Dermis microvascular lymphatic vessel endothelial cell (primary cell): Measurements from ENCODE around the gene POC1A. TPM values are rescaled to one million over a fixed set of nuclear protein-coding genes. Genes with fewer than 3 reads are reported as not detected.
A peak's percentile ranks its signal among the peaks of the same experiment; 100 is the strongest.

Experiments
- DNase-seq, 2 donors: peaks; one replicate each; pipeline versions ENCODE4 v3.0.0 to v3.0.0-alpha.2; 2010; ENCODE audit warnings: low read depth in 2 of 2
- total RNA-seq: library from RNA; depleted of rRNA; stranded (reverse); fragments of >200 nt; gene quantifications from 2 replicates; pipeline ENCODE4 v1.2.1, GENCODE V29; 2014

The POC1A gene
- total RNA-seq = 6.4 and 12.5 TPM in 2 replicates

DNA sequence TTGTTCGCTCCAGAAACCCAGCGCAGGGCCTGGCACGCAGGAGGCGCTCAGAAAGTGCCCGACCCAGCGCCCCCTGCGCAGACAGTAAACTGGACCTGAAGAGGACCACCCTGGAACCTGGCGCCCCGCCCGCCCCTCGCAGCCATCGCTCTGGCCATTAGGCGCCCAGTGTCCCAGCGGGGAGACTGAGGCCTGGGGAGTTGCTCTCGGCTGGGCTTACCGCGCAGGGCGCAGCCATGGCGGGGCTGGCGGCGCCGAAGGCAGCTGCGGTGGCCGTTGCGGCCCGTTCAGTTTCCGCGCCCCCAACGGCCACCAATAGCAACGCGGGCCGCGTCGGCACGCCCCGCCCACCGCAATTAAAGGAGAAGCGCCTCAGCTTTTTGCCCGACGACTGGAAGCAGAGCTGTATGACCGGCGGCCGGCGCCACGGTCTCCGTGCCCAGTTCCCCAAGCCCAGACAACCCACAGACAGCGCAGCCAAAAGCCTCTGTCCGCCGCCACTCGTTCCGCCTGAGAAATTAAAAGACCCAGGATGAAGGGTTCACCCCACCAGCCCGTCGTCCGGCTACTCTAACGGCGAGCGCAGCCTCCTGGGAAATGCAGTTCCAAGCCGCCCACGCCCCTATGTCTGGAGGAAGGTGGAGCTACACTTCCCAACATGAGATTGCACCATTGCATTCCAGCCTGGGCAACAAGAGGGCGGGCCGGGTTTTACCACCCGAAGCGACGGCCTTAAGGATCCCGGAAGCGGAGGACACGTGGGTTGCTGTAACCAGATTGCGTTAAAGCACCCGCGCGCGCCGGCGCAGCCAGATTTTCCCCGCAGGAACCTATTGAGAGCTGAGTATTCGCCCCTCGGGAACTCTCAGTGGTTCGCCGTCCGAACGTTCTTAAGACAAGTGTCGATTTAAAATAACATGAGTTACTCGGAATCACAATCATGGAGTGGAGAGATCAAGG is at the start of gene POC1A:
TSS of gene POC1A (minus strand) at position 289 of the 960 bp plus-strand sequence. CDS start at position 238, 51 bp downstream.
- DNase-seq = peak; percentile 87 to 98

DNA sequence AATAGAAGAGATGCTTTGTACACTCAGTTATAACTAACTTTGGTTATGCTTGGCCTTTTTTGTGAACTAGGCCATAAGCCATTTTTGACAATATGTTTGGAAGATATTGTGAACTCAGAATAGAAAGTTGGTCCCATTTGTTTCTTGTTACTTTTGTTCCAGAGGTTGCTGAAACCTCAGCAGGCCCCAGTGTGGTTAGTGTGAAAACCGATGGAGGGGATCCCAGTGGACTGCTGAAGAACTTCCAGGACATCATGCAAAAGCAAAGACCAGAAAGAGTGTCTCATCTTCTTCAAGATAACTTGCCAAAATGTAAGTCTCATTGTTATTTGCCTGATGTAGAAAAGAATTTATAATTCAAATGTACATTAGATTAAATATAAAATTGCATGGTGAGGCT is 49.5 kb upstream of the POC1A start:
- DNase-seq = no peak

DNA sequence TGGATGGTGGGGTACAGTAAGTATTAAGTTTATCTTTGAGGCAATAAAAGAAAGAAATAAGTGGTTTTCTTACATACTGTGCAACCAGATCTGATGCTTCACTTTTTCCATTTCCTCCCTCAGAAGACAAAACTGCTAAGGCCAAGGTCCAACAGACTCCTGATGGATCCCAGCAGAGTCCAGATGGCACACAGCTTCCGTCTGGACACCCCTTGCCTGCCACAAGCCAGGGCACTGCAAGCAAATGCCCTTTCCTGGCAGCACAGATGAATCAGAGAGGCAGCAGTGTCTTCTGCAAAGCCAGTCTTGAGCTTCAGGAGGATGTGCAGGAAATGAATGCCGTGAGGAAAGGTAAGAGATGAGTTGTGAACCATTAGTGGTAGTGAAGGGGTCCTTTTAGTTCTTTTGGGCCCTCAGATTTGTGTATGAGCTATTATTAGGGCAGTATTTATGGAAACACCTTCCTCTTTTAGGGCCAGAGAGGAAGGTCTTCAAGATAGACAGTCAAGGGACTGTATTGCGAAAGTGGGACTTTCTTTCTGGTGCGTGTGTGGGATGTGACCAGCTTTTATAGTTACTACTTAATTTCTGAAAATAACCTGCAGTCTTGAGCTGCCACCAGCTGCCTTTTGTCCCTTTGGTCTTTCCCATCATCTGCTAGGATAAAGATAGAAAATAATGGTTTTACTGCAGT is 48.3 kb upstream of the POC1A start:
- no peak for DNase-seq

DNA sequence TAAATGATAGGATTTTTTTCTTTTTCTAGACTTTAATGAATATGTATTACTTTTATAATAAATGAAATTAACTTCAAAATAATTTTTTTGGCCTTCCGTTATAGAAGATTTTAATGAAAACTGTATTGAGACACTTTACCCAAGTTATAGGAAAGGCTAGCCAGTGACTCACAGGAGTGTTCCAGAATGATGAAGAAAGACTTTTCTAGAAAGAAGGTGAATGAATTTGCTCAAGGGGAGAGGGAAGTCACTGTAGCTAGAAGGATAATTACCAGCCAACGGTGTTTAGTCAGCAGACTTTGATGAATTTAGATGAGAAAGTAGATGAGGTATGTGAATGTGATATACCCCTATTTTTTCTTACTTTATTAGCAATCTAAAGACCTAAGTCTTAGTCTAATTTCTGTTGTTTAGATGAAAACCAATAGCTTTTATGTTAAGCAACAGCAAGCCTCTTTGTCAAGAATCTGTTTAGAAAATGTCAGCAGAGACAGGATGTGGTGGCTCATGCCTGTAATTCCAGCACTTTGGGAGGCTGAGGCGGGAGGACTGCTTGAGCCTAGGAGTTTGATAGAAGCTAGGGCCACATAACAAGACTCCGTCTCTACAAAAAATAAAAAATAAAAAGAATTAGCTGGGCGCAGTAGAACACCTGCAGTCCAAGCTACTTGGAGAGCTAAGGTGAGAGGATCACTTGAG is 46.9 kb upstream of the POC1A start:
- no peak for DNase-seq

- DNase-seq = peak; percentile 50 to 57
These were observed 44.7 kb upstream of the POC1A start for GRCh38 chr3:52198643-52199608.

- peak; percentile 72 to 87 for DNase-seq
These were observed 43.8 kb upstream of the POC1A start, which contains the start of gene ALAS1 for GRCh38 chr3:52197842-52198625. Gene ALAS1 (plus strand): TSS chr3:52198160. CDS start chr3:52199242, 1,082 bp downstream.

DNA sequence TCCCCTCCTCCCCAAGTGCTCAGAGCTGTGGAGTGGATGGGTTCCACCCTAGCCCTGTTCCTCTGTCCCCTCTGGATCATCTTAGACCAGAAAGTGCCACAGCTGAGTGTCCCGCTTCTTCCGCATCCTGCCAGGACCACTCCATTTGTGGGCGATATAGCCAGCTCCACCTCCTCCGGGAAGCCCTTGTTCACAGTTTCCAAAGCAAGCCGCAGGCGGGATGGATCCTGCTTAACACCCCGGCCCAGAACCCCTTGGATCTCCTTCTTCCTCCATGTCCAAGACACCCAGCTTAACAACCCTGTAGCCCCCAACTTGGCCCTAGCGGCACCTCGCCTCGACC is 43.2 kb upstream of the POC1A start:
- no peak for DNase-seq

DNA sequence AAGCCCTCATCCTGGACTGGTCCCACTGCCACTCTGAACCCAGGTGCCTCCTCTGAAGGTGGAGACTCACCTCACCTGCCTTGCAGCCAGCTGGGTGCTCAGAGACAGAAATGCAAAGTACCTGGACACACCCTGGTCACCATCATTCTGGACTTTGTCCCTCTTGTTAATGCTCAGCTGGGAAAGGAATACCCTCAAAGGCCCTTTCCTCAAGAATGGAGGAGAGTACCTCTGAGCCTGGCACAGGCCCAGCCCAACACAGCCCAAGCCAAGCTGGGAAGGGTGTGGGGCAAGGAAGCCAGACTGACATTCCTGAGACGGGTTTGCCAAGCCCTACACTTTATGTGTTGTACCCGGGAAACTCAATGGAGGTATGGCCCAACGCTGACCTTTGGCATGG is 42.8 kb upstream of the POC1A start:
- no peak for DNase-seq

DNA sequence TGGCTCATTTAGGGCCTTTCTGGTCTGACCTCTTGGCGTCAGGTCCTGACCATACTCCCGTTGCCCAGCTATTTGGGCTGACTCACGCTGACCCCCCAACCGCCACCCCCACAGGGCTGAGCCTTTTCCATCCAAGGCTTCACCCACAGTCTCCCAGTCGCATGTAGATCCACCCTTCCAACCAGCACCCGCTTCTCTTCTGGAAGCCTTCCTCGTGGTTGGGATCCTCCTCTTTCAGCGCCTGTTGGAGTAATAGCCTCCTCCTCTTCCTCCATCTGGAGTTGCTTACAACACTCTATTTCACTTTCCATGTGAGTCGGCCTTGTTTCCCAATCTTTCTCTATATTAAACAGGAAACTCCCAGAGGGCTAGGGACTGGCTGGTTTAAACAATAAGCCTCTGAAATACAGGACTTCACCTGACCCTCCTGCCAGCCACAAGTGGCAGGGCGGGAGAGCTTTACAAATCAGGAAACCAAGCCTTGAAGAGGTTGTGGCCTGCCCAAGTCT is 41.7 kb upstream of the POC1A start:
- DNase-seq = peak; percentile 21 to 40

DNA sequence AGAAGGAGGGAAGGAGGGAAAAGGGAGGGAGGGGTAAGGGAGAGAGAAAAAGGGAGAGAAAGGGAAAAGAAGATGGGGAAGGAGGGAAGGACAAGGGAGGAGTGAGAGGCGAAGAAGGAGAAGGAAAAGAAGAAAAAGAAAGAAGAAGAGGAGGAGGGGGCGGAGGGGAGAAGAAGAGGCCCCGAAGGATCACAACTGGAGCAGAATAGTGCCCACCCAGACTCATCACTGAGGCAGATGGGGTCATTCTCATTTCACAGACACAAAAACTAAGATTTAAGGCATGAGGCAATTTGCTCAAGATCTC is 41.0 kb upstream of the POC1A start:
- no peak for DNase-seq

DNA sequence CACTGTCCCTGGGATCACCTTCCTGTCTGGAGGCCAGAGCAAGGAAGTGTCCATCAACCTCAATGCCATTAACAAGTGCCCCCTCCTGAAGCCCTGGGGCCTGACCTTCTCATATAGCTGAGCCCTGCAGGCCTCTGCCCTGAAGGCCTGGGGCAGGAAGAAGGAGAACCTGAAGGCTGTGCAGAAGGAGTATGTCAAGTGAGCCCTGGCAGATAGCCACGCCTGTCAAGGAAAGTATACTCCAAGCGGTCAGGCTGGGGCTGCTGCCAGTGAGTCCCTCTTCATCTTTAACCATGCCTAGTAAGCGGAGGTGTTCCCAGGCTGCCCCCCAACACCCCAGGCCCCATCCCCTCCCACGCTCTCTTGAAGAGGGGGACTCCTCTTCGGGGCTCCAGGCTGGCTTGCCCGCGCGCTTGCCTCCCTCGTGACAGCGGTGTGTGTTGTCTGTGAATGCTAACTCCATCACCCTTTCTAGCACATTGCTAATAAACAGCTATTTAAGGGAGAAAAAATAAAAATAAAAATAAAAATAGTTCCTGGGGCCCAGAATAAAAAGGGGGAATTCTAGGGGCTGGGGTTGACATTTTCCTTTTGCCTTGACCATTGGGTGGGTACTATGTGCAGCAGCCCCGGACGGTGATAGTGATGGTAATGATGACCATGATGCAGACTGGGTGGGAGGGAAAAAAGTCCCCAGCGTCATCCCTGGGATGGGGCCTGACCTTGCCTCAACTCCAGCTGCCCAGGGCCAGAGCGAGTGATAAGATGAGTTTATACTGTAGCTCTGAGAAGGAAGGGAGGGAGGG is 40.5 kb upstream of the POC1A start:
- DNase-seq = no peak

- peak in 1 of 2 donors; percentile 26 for DNase-seq
These were observed 38.8 kb upstream of the POC1A start for GRCh38 chr3:52193065-52193464.

DNA sequence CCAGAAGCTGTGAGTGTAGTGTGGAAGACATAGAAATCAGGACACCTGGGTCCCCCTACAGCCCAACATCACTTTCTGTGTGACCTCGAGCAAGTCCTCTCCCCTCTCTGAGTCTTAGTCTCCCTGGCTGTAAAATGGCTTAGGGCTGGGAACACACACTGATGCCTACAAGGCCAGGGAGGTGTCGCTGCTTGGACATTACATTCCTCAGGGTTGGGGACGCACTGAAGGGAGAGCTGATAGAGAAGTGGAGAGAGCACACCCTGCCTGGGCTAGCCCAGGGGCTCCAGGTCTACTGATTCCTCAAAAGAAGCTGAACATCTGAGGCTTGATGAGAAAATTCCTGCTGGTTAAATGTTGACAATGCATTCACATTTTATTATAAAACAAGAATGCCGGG is 37.4 kb upstream of the POC1A start:
- DNase-seq = no peak

DNA sequence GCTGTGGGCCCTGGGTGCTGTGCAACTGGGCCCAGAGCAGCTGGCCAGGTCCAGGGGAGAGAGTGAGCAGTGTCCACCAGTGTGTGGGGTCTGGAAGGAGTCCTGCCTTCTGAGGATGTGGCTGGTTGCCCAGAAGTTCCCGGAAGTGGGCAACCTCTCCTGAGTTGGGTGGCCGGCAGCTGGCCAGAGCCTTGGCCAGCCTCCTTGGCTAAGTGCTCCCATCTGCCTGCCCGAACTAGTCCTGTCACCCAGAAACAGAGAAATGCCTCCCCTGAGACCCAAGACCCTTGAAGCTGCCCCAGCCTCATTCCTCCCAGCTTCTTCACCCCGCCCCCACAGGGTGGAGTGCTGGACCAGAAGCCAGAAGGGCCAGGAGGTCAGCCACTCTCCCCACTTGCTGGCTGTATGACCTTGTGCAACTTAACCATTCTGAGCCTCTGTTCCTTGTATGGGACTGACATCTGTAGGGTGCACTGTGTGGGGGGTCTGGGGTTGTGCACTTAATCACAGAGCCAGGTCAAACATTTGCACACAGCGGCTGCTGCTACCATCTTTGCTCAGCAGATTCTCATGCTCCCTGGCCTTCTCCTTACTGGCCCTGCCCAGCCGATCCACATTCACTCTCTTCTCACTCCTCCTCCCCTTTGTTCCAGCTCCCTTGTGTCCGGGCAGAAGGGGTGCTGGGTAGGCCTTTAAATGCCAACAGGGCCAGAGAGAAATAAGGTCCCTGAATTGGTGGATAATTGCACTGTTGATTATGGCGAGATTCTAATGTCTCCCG is 36.3 kb upstream of the POC1A start:
- DNase-seq = no peak

DNA sequence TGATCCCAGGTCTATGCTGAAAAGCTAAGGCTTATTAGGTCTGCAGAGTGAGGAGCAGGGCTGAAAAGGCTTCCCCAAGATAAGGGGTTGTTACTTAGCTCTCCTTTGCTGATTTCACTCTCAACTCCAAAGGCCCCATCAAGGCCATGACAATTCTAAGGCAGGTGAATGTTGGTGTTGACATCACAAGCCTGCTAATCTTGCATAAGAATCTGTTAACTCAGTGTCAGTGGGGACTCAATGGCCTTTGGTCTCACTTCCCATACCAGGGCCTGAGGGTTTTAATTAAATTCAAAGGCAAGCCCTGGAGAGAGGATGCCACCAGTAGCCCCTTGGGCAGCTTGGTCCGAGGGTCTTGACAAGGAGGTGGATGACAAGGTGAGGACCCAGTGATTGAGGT is 34.3 kb upstream of the POC1A start:
- no peak for DNase-seq

GRCh38 chr3:52186729-52187128 is 32.5 kb upstream of the POC1A start:
- no peak for DNase-seq

GRCh38 chr3:52185837-52186236 is 31.6 kb upstream of the POC1A start:
- DNase-seq = no peak

- DNase-seq = no peak
These were observed 31.1 kb upstream of the POC1A start for GRCh38 chr3:52185311-52185710.
